ENCODE measurements around the gene C5orf52.
"Not testable (repeated sequence)": the region's sequence is repeated elsewhere in the genome, so short reads cannot be mapped to it uniquely, and the experiment has no call there.

DNA sequence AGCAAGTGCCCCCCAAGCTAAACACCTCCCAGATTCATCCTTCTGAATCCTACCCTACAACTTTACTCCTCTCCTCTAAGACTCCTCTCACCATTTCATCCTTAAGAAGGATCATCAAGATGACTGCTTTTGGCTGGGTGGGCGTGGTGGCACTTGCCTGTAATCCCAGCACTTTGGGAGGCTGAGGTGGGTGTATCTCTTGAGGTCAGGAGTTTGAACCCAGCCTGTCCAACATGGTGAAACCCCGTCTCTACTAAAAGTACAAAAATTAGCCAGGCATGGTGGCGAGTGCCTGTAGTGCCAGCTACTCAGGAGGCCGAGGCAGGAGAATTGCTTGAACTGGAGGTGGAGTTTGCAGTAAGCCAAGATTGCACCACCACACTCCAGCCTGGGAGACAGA lies 3.0 kb downstream of the C5orf52 start:
- not testable (repeated sequence) for TF ChIP-seq CTCF, EP300 (IDR thresholded peaks at IDR 0.05)

Measured in gastroesophageal sphincter (tissue), 3 donors.